Heart left ventricle (tissue), 16 donors: ENCODE measurements around the gene OSBPL9. TPM values are rescaled to one million over a fixed set of nuclear protein-coding genes. Genes with fewer than 3 reads are reported as not detected.

Experiments
- ATAC-seq, 4 donors: fragments of 200-7000 bp; cut with Tn5 transposase; one replicate each; pipeline ENCODE4 v1.9.1; 2020 to 2022; ENCODE audit warnings: moderate library complexity in 4 of 4, mild to moderate bottlenecking in 3 of 4, moderate number of reproducible peaks in 1 of 4
- DNase-seq, 5 donors: peaks; one replicate each; pipeline ENCODE4 v3.0.0-alpha.2; 2020
- H3K27ac ChIP-seq, 12 donors: fragments of 200-600 bp; sonication (generic) in 4 of 12; one replicate each; pipeline versions ENCODE4 v1.5.0 to v1.8.0; 2016 to 2022; ENCODE audit warnings: mild to moderate bottlenecking in 2 of 12
- H3K27me3 ChIP-seq, 9 donors: fragments of 200-600 bp; sonication (generic) in 2 of 9; one replicate each; pipeline versions ENCODE4 v1.5.1 to v1.8.0; 2016 to 2022; ENCODE audit warnings: mild to moderate bottlenecking in 3 of 9
- H3K36me3 ChIP-seq, 9 donors: fragments of 200-600 bp; sonication (generic) in 2 of 9; one replicate each; pipeline versions ENCODE4 v1.5.0 to v1.8.0; 2018 to 2022; ENCODE audit warnings: mild to moderate bottlenecking in 2 of 9
- H3K4me1 ChIP-seq, 12 donors: fragments of 200-600 bp; sonication (generic) in 4 of 12; one replicate each; pipeline versions ENCODE4 v1.5.0 to v1.8.0; 2016 to 2022; ENCODE audit warnings: mild to moderate bottlenecking in 3 of 12
- H3K4me3 ChIP-seq, 12 donors: fragments of 200-600 bp; sonication (generic) in 4 of 12; one replicate each; pipeline versions ENCODE4 v1.5.0 to v1.8.0; 2017 to 2022; ENCODE audit warnings: mild to moderate bottlenecking in 9 of 12, moderate library complexity in 4 of 12
- H3K9me3 ChIP-seq, 12 donors: fragments of 200-600 bp; sonication (generic) in 4 of 12; one replicate each; pipeline versions ENCODE4 v1.5.0 to v1.8.0; 2016 to 2022; ENCODE audit warnings: mild to moderate bottlenecking in 1 of 12
- CTCF ChIP-seq, 12 donors: fragments of 200-600 bp; sonication (generic) in 4 of 12; IDR thresholded peaks; one replicate each; pipeline versions ENCODE4 v1.5.0 to v1.8.0; 2018 to 2022; ENCODE audit warnings: antibody characterized with exemption in 12 of 12, mild to moderate bottlenecking in 5 of 12
- POLR2A ChIP-seq, 2 donors: fragments of 450-650 bp; IDR thresholded peaks; one replicate each; pipeline ENCODE4 v1.6.1; 2017; ENCODE audit warnings: antibody characterized with exemption in 2 of 2, mild to moderate bottlenecking in 2 of 2, moderate library complexity in 2 of 2
- WGBS, 4 donors: extraction: QIAGEN DNeasy Blood & Tissue Kit in 2 of 4; methylation state at CpG; one replicate each; pipeline versions ENCODE4 v1.1.5 to v1.1.7; 2013 to 2018; 5-methylcytosine and 5-hydroxymethylcytosine counted together
- intact Hi-C, 10 donors: fragments of 100-400 bp; cut with DNase I; formaldehyde crosslinking; loops; one replicate each; pipeline versions ENCODE4 v1.11.1 to v1.14.2; 2022
- polyA plus RNA-seq, 2 donors: library from polyadenylated mRNA; stranded (reverse); fragments of 200-250 nt; gene quantifications; one replicate each; pipeline ENCODE4 v1.2.3, GENCODE V29; 2013
- total RNA-seq, 9 donors: library from RNA; depleted of rRNA in 2 of 9; stranded (reverse); fragments of >200 nt in 2 of 9; fragmentation: NEBNext Ultra II Directional in 3 of 9; extraction: Animal tissue kit (Norgen Biotek cat#: 25700) in 3 of 9; gene quantifications; one replicate each; pipeline versions ENCODE4 v1.1.0 to v1.2.4, GENCODE V29; 2016 to 2023
- donor health status: ischemic (EF 13 %, LVEDD 7.1; RV severe dilation, severe dysfunction).
- donor health status: healthy with polysubstance abuse.
- donor health status: DM: no; HTN: yes; CAD: no.
- donor health status: DM: no; HTN: no; CAD: no.
- donor health status: ischemic (EF 25% LVEDD 6.9; RV normal size, moderate dysfunction).
- donor health status: ischemic (EF 25% LVEDD 5.7; RV mildly dilated, moderate dysfunction).
- donor health status: healthy.
- donor health status: DM: yes; HTN: yes; CAD: no.
- donor health status: ischemic (EF 35%, LVEDD 5.7; RV mildly dilated, moderate dysfunction).
- donor health status: nonischemic (EF 11% LVEDD 7.7; RV severe dilation, severe dysfunction).
- donor health status: DM: yes; HTN: yes; CAD: no.
- donor health status: PGD.
- donor health status: ischemic (EF 29% LVEDD 5.4; RV normal size, mild dysfunction).
- donor health status: nonischemic (EF 23%, LVEDD 6.1; RV moderate dilation, normal function).

Gene OSBPL9
- total and polyA plus RNA-seq, 11 donors: 44.5 to 69.5 (median 52.5) TPM

- no peaks in the 10 kb centered on the region for H3K9me3 ChIP-seq
- DNase-seq (no peak), ATAC-seq (no peak)
Observed at GRCh38 chr1:51686450-51686849, 69.6 kb downstream of the OSBPL9 start.

GRCh38 chr1:51689075-51689440 lies 72.2 kb downstream of the OSBPL9 start:
- peak overlapping the region in 10 of 12 donors; percentile 33 to 65 (median 60) for H3K27ac ChIP-seq
- H3K4me1 ChIP-seq: peaks cover 0 to 61% (median 36%) of the 10 kb centered on the region in 12 donors
- intact Hi-C loops: no loop called here
- no peak for ATAC-seq
- no peaks in the 10 kb centered on the region for H3K9me3 ChIP-seq
- no peaks in the 10 kb centered on the region for H3K27me3 ChIP-seq
- H3K4me3 ChIP-seq: no peak overlapping the region
- no peak for TF ChIP-seq POLR2A (IDR thresholded peaks at IDR 0.05)
- no peak for TF ChIP-seq CTCF (IDR thresholded peaks at IDR 0.05)
- no peaks in the 10 kb centered on the region for H3K36me3 ChIP-seq
- no peak for DNase-seq

More at GRCh38 chr1:51686450-51686849, 69.6 kb downstream of the OSBPL9 start:
- H3K4me1 ChIP-seq: peaks cover 0 to 38% (median 27%) of the 10 kb centered on the region in 12 donors
- TF ChIP-seq CTCF (IDR thresholded peaks at IDR 0.05): no peak
- TF ChIP-seq POLR2A (IDR thresholded peaks at IDR 0.05): no peak
- H3K36me3 ChIP-seq: no peaks in the 10 kb centered on the region
- no peak overlapping the region for H3K4me3 ChIP-seq
- WGBS, 4 donors: 49 to 59% (median 55%) methylated on average over 2 of the region's 2 CpGs
- no peak overlapping the region for H3K27ac ChIP-seq
- H3K27me3 ChIP-seq: no peaks in the 10 kb centered on the region
- intact Hi-C loops: no loop called here

GRCh38 chr1:51689643-51690042 lies 72.8 kb downstream of the OSBPL9 start:
- Histone ChIP-seq H3K36me3 (no peaks in the 10 kb centered on the region), H3K9me3 (no peaks in the 10 kb centered on the region), H3K4me1 (peaks cover 0 to 67% (median 37%) of the 10 kb centered on the region in 12 donors), H3K27ac (peak overlapping the region in 7 of 12 donors; percentile 38 to 65 (median 62)), H3K27me3 (no peaks in the 10 kb centered on the region), H3K4me3 (no peak overlapping the region)
- TF ChIP-seq POLR2A (IDR thresholded peaks at IDR 0.05) (no peak), CTCF (IDR thresholded peaks at IDR 0.05) (no peak)
- no peak for ATAC-seq
- intact Hi-C loops: loop anchor here in 1 of 10 donors (5.0 kb wide), 1 partner anchor 38 kb away; no protein-coding TSS in a partner anchor
- DNase-seq: no peak

- ATAC-seq: peak in 3 of 4 donors; percentile 53 to 71 (median 59)
- H3K27me3 ChIP-seq: no peaks in the 10 kb centered on the region
- H3K4me1 ChIP-seq: peaks cover 0 to 67% (median 37%) of the 10 kb centered on the region in 12 donors
- no peaks in the 10 kb centered on the region for H3K36me3 ChIP-seq
- DNase-seq: no peak
- TF ChIP-seq CTCF (IDR thresholded peaks at IDR 0.05): no peak
- TF ChIP-seq POLR2A (IDR thresholded peaks at IDR 0.05): no peak
- H3K4me3 ChIP-seq: no peak overlapping the region
- no peaks in the 10 kb centered on the region for H3K9me3 ChIP-seq
- intact Hi-C loops: loop anchor here in 1 of 10 donors (5.0 kb wide), 1 partner anchor 37 kb away; no protein-coding TSS in a partner anchor
- WGBS, 4 donors: 62 to 76% (median 67%) methylated on average over 3 of the region's 3 CpGs
- H3K27ac ChIP-seq: peak overlapping the region in 5 of 12 donors; percentile 9 to 38 (median 12)
Observed at GRCh38 chr1:51690285-51690961, 73.5 kb downstream of the OSBPL9 start.
